HepG2 (cell line): ENCODE measurements around the gene SHQ1. TPM values are rescaled to one million over a fixed set of nuclear protein-coding genes. Genes with fewer than 3 reads are reported as not detected.

Source experiments
- ATAC-seq: fragments of 200-7000 bp; cut with Tn5 transposase; 3 replicates; pipeline ENCODE4 v1.9.1; 2020; ENCODE audit warnings: mild to moderate bottlenecking, moderate library complexity
- BruUV-seq: library from RNA; stranded (reverse); fragments of 400-500 nt; replicated peaks from 2 replicates; lab custom pipeline; 2021; lab: Mats Ljungman, UMichigan
- CTCF ChIA-PET: fragments of 300-600 bp; formaldehyde crosslinking; extraction: SDS; loops from one replicate; lab custom pipeline; 2021; ENCODE audit warnings: low total read pairs, inconsistent platforms, low intra/inter-chr PET ratio; lab: Yijun Ruan, JAX
- POLR2A ChIA-PET: fragments of 350-600 bp; sonication (Branson Sonifier 250); formaldehyde crosslinking; loops from one replicate; lab custom pipeline; 2020; ENCODE audit warnings: antibody characterized with exemption, inconsistent platforms; lab: Yijun Ruan, JAX
- DNase-seq: peaks from one replicate; pipeline ENCODE4 v3.0.0-alpha.2; 2015; ENCODE audit warnings: low spot score
- FAIRE-seq: peaks from 3 replicates; lab custom pipeline; 2011; peaks lifted over from hg19 to GRCh38; lab: Jason Lieb, UNC
- H2AFZ ChIP-seq: one replicate; pipeline ENCODE4 v1.6.1; 2011; ENCODE audit warnings: low read length, inconsistent platforms
- H3K27ac ChIP-seq: fragments of 300-600 bp; 3 replicates; pipeline ENCODE4 v1.8.0; 2011; ENCODE audit warnings: mixed run types, mild to moderate bottlenecking, mixed read lengths, low read length, inconsistent platforms; ENCODE audit not compliant: insufficient read depth; ENCODE audit errors: extremely low read length
- H3K27me3 ChIP-seq, 2 experiments: fragments of 200-600 bp in 1 of 2; 2 replicates in 1 of 2; 3 replicates in 1 of 2; pipeline versions ENCODE4 v1.6.0 to v1.8.0; 2011; ENCODE audit warnings: low read length in 2 of 2, mild to moderate bottlenecking in 2 of 2, moderate library complexity in 2 of 2, inconsistent platforms in 1 of 2; ENCODE audit not compliant: insufficient read depth in 2 of 2, control insufficient read depth in 1 of 2
- H3K36me3 ChIP-seq, 2 experiments: fragments of 200-600 bp in 1 of 2; replicated peaks in 1 of 2; 2 replicates in 1 of 2; 3 replicates in 1 of 2; pipeline versions ENCODE4 v1.5.1 to v1.8.0; 2011; ENCODE audit warnings: low read length in 2 of 2, inconsistent platforms in 1 of 2; ENCODE audit not compliant: insufficient read depth in 2 of 2, control insufficient read depth in 1 of 2
- H3K4me1 ChIP-seq: 2 replicates; pipeline ENCODE4 v1.5.1; 2012; ENCODE audit warnings: low read length, inconsistent platforms; ENCODE audit not compliant: insufficient read depth
- H3K4me2 ChIP-seq: 2 replicates; pipeline ENCODE4 v1.6.0; 2011; ENCODE audit warnings: low read depth, low read length, inconsistent platforms
- H3K4me3 ChIP-seq, 3 experiments: fragments of 200-600 bp in 1 of 3; sonication (generic), shearing (Covaris generic) in 1 of 3; replicated peaks in 1 of 3; 2 replicates each; pipeline ENCODE4 v1.5.1; 2011 to 2016; ENCODE audit warnings: low read length in 3 of 3, inconsistent platforms in 2 of 3, low read depth in 2 of 3, mild to moderate bottlenecking in 2 of 3, control low read depth in 1 of 3, mixed read lengths in 1 of 3; ENCODE audit not compliant: insufficient read depth in 1 of 3
- H3K79me2 ChIP-seq: one replicate; pipeline ENCODE4 v1.6.1; 2011; ENCODE audit warnings: low read length, inconsistent platforms; ENCODE audit not compliant: insufficient read depth
- H3K9ac ChIP-seq: 2 replicates; pipeline ENCODE4 v1.6.0; 2011; ENCODE audit warnings: mild to moderate bottlenecking, low read depth, low read length, inconsistent platforms; ENCODE audit not compliant: insufficient read depth
- H3K9me3 ChIP-seq: 2 replicates; pipeline ENCODE4 v1.5.1; 2012; ENCODE audit warnings: mild to moderate bottlenecking, low read length
- H4K20me1 ChIP-seq: 2 replicates; pipeline ENCODE4 v1.6.0; 2011; ENCODE audit warnings: inconsistent platforms, mild to moderate bottlenecking, low read length, moderate library complexity; ENCODE audit not compliant: insufficient read depth
- CC2D1A ChIP-seq: sonication (generic); formaldehyde crosslinking; IDR thresholded peaks from 2 replicates; pipeline ENCODE4 v1.8.1; 2023; ENCODE audit warnings: mild to moderate bottlenecking, missing genetic modification reagents
- KDM6A ChIP-seq: IDR thresholded peaks from 2 replicates; pipeline ENCODE4 v1.6.1; 2016; ENCODE audit warnings: low read depth
- MIXL1 ChIP-seq: IDR thresholded peaks from 2 replicates; pipeline ENCODE4 v1.6.1; 2016
- MYNN ChIP-seq: sonication (generic); formaldehyde crosslinking; IDR thresholded peaks from 2 replicates; pipeline ENCODE4 v1.4.0; 2020; ENCODE audit warnings: mild to moderate bottlenecking, low read depth, missing genetic modification reagents
- NAIF1 ChIP-seq: sonication (generic); formaldehyde crosslinking; IDR thresholded peaks from 2 replicates; pipeline ENCODE4 v1.5.0; 2020; ENCODE audit warnings: mild to moderate bottlenecking, missing genetic modification reagents, borderline replicate concordance
- ZNF136 ChIP-seq: sonication (generic); formaldehyde crosslinking; IDR thresholded peaks from 2 replicates; pipeline ENCODE4 v1.8.1; 2022; ENCODE audit warnings: low read depth, mild to moderate bottlenecking, moderate library complexity, missing genetic modification reagents
- ZNF549 ChIP-seq: sonication (generic); formaldehyde crosslinking; IDR thresholded peaks from 2 replicates; pipeline ENCODE4 v1.5.0; 2020; ENCODE audit warnings: missing genetic modification reagents
- ZNF619 ChIP-seq: sonication (generic); formaldehyde crosslinking; IDR thresholded peaks from 2 replicates; pipeline ENCODE4 v1.4.0; 2020; ENCODE audit warnings: mild to moderate bottlenecking, missing genetic modification reagents
- ZSCAN22 ChIP-seq: sonication (generic); formaldehyde crosslinking; IDR thresholded peaks from 2 replicates; pipeline ENCODE4 v1.4.0; 2020; ENCODE audit warnings: mild to moderate bottlenecking, missing genetic modification reagents
- WGBS: methylation state at CpG from one replicate; pipeline ENCODE4 v1.1.6; 2017; ENCODE audit warnings: low lambda C conversion rate; 5-methylcytosine and 5-hydroxymethylcytosine counted together
- in situ Hi-C: cut with HindIII; loops from 2 replicates; pipeline ENCODE4 v1.10.0; 2017; ENCODE audit warnings: low pct_unique_long_range_greater_than_20kb; ENCODE audit not compliant: extremely low pct_ligation_motif_present
- intact Hi-C: fragments of 100-400 bp; cut with micrococcal nuclease; formaldehyde crosslinking; loops from one replicate; pipeline ENCODE4 v1.10.0; 2022; ENCODE audit not compliant: unreplicated experiment
- polyA plus RNA-seq, 8 experiments: library from polyadenylated mRNA; depleted of rRNA in 3 of 8; stranded (reverse) in 7 of 8; unstranded in 1 of 8; fragments of >200 nt; fragmentation: Illumina TruSeq in 4 of 8; extraction: Trizol in 4 of 8; gene quantifications; 2 replicates each; pipeline versions ENCODE4 v1.2.1 to v1.2.3, GENCODE V29; 2011 to 2016; ENCODE audit warnings: low read depth in 4 of 8, missing spikeins in 1 of 8, mixed read lengths in 1 of 8; ENCODE audit not compliant: insufficient read depth in 1 of 8
- total RNA-seq, 5 experiments: library from RNA; depleted of rRNA; stranded (reverse); fragments of >200 nt; fragmentation: Illumina TruSeq; extraction: Trizol; gene quantifications; 2 replicates each; pipeline ENCODE4 v1.2.3, GENCODE V29; 2016; ENCODE audit warnings: low read depth in 1 of 5
- TF ChIP-seq, protein P1 (sequence below): sonication (generic); formaldehyde crosslinking; IDR thresholded peaks from 2 replicates; pipeline ENCODE4 v1.4.0; 2020; ENCODE audit warnings: mild to moderate bottlenecking, missing genetic modification reagents
- TF ChIP-seq, protein P2 (sequence below): sonication (generic); formaldehyde crosslinking; IDR thresholded peaks from 2 replicates; pipeline ENCODE4 v1.4.0; 2020; ENCODE audit warnings: mild to moderate bottlenecking, missing genetic modification reagents

Gene SHQ1
- total and polyA plus RNA-seq, 2 of the 13 experiments (the other 11 are each of a cell fraction or from before 2014, with no cell fraction given) = 5.5 to 20.3 TPM

DNA sequence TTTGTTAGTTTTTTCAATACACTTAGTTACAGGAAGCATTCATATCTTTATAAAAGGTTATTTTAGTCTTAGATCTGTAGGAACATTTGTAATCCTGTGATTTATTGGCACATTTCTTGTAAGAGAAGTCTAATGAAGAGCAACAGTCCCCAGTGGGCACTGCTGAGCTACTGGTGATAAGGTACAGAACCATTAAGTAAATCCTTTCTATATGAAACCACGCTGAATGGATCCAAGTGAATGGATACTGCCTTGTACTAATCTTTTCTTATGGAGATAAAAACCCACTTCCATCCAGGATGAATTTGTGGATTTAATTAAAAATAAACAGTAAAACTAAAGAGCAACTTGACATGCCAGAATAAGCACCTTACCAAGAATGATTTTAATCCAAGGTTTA lies 64.0 kb downstream of the SHQ1 start:
- TF ChIP-seq, protein P1, sequence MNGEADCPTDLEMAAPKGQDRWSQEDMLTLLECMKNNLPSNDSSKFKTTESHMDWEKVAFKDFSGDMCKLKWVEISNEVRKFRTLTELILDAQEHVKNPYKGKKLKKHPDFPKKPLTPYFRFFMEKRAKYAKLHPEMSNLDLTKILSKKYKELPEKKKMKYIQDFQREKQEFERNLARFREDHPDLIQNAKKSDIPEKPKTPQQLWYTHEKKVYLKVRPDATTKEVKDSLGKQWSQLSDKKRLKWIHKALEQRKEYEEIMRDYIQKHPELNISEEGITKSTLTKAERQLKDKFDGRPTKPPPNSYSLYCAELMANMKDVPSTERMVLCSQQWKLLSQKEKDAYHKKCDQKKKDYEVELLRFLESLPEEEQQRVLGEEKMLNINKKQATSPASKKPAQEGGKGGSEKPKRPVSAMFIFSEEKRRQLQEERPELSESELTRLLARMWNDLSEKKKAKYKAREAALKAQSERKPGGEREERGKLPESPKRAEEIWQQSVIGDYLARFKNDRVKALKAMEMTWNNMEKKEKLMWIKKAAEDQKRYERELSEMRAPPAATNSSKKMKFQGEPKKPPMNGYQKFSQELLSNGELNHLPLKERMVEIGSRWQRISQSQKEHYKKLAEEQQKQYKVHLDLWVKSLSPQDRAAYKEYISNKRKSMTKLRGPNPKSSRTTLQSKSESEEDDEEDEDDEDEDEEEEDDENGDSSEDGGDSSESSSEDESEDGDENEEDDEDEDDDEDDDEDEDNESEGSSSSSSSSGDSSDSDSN (CRISPR knock-in tag) = no peak
- TF ChIP-seq, protein P2, sequence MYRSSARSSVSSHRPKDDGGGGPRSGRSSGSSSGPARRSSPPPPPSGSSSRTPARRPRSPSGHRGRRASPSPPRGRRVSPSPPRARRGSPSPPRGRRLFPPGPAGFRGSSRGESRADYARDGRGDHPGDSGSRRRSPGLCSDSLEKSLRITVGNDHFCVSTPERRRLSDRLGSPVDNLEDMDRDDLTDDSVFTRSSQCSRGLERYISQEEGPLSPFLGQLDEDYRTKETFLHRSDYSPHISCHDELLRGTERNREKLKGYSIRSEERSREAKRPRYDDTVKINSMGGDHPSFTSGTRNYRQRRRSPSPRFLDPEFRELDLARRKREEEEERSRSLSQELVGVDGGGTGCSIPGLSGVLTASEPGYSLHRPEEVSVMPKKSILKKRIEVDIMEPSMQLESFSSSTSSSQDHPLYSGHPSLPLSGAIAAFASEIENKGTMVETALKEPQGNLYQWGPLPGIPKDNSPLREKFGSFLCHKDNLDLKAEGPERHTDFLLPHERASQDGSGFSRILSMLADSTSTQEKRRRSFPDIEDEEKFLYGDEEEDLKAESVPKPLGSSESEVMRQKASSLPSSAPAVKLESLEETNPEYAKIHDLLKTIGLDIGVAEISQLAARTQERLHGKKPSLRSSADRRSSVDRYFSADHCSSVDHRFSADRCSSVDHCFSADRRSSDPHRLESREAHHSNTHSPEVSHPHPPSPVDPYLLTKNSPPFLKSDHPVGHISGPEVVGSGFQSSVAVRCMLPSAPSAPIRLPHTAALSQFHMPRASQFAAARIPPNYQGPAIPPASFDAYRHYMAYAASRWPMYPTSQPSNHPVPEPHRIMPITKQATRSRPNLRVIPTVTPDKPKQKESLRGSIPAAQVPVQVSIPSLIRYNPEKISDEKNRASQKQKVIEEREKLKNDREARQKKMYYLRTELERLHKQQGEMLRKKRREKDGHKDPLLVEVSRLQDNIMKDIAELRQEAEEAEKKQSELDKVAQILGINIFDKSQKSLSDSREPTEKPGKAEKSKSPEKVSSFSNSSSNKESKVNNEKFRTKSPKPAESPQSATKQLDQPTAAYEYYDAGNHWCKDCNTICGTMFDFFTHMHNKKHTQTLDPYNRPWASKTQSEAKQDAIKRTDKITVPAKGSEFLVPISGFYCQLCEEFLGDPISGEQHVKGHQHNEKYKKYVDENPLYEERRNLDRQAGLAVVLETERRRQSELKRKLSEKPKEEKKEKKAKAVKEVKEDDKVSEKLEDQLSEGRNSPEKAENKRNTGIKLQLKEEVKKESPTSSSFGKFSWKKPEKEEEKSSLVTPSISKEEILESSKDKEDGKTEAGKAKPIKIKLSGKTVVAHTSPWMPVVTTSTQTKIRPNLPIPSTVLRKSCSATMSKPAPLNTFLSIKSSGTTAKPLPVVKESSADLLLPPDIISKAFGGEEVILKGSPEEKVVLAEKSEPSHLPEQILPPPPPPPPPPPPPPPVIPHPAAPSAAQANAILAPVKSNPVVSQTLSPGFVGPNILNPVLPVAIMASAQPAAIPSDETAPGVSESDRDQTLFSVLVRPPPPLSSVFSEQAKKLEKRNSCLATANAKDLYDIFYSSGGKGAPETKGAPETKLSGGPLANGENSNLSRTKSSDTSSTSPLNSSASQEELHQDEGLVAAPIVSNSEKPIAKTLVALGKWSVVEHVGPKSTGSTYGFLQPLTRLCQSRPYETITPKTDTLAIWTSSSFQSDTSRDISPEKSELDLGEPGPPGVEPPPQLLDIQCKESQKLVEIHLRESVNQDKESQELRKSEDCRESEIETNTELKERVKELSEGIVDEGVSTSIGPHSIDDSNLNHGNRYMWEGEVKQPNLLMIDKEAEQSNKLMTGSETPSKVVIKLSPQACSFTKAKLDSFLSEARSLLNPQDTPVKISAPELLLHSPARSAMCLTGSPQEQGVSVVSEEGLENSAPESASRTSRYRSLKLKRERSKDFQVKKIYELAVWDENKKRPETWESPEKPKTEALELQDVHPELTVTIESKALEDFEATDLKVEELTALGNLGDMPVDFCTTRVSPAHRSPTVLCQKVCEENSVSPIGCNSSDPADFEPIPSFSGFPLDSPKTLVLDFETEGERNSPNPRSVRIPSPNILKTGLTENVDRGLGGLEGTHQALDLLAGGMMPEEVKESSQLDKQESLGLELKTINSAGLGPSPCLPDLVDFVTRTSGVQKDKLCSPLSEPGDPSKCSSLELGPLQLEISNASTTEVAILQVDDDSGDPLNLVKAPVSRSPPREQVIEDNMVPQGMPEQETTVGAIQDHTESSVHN (CRISPR knock-in tag) = no peak
- no peak for TF ChIP-seq MYNN (CRISPR knock-in tag)
- TF ChIP-seq KDM6A = no peak
- no peak for TF ChIP-seq ZNF136
- no peak for TF ChIP-seq ZSCAN22 (CRISPR knock-in tag)
- no peak for TF ChIP-seq ZNF619 (CRISPR knock-in tag)
- TF ChIP-seq CC2D1A = no peak
- TF ChIP-seq ZNF549 (CRISPR knock-in tag) = no peak
- TF ChIP-seq NAIF1 = no peak
- no peak for TF ChIP-seq MIXL1 (CRISPR knock-in tag)
- POLR2A ChIA-PET = no interaction called here
- WGBS = 96% methylated on average over 1 of the region's 1 CpG
- DNase-seq (no peak), FAIRE-seq (no peak), ATAC-seq (no peak)
- Histone ChIP-seq H3K4me2 (no peak overlapping the region), H3K79me2 (no peaks in the 10 kb centered on the region), H3K4me3 (no peak overlapping the region), H2AFZ (no peak overlapping the region), H3K27me3 (no peaks in the 10 kb centered on the region), H3K36me3 (no peaks in the 10 kb centered on the region), H3K27ac (no peak overlapping the region), H3K9ac (no peak overlapping the region), H3K4me1 (no peaks in the 10 kb centered on the region), H4K20me1 (no peaks in the 10 kb centered on the region), H3K9me3 (no peaks in the 10 kb centered on the region)
- in situ Hi-C loops (no loop called here), intact Hi-C loops (no loop called here)
- CTCF ChIA-PET = no interaction called here
- BruUV-seq = no TSS peak
